NCI-H345 treated with DMSO at 0.1 percent for 48 hours (cell line): ENCODE data around the gene PXDN.

Source experiments
- DNase-seq: peaks from one replicate; lab custom pipeline; 2025; ENCODE audit not compliant: unreplicated experiment; lab: John Stamatoyannopoulos, UW

The PXDN gene

GRCh38 chr2:1652034-1652790 lies 92.1 kb downstream of the PXDN start:
- no peak for DNase-seq

GRCh38 chr2:1651121-1652033 lies 92.9 kb downstream of the PXDN start:
- no peak for DNase-seq

GRCh38 chr2:1650085-1650872 lies 94.0 kb downstream of the PXDN start:
- no peak for DNase-seq

- no peak for DNase-seq
Observed at GRCh38 chr2:1649103-1650084, 94.9 kb downstream of the PXDN start.

GRCh38 chr2:1648241-1649102 lies 95.8 kb downstream of the PXDN start:
- no peak for DNase-seq

GRCh38 chr2:1647417-1648240 lies 96.7 kb downstream of the PXDN start:
- DNase-seq, result no peak

GRCh38 chr2:1645761-1646476 lies 98.4 kb downstream of the PXDN start:
- no peak for DNase-seq

GRCh38 chr2:1644427-1644826 lies 99.9 kb downstream of the PXDN start:
- no peak for DNase-seq

GRCh38 chr2:1642993-1643619 lies 101.2 kb downstream of the PXDN start:
- no peak for DNase-seq

GRCh38 chr2:1642066-1642861 lies 102.1 kb downstream of the PXDN start:
- DNase-seq, result no peak

GRCh38 chr2:1641523-1641922 lies 102.8 kb downstream of the PXDN start:
- no peak for DNase-seq

GRCh38 chr2:1640301-1641135 lies 103.8 kb downstream of the PXDN start:
- no peak for DNase-seq

- no peak for DNase-seq
Observed at GRCh38 chr2:1639086-1639858, 105.0 kb downstream of the PXDN start.

- DNase-seq, result no peak
Observed at GRCh38 chr2:1638281-1638860, 105.9 kb downstream of the PXDN start.
